Naive B cell (primary cell): ENCODE results near the gene ADGRG1. TPM values are rescaled to one million over a fixed set of nuclear protein-coding genes. Genes with fewer than 3 reads are reported as not detected.

Experiments
- ATAC-seq, 2 donors: fragments of 150-1000 bp; cut with Tn5 transposase; 2 replicates each; pipeline ENCODE4 v1.10.0; 2021; ENCODE audit warnings: low read depth in 2 of 2, mild to moderate bottlenecking in 2 of 2, moderate library complexity in 2 of 2
- DNase-seq: peaks from one replicate; pipeline ENCODE4 v3.0.0; 2022
- H3K27ac Mint-ChIP-seq, 6 donors: one replicate each; pipeline ENCODE4 v1.8.0; 2020 to 2022; ENCODE audit warnings: mild to moderate bottlenecking in 6 of 6, mixed read lengths in 6 of 6, moderate library complexity in 5 of 6, inconsistent platforms in 2 of 6
- H3K27me3 Mint-ChIP-seq, 3 donors: one replicate each; pipeline ENCODE4 v1.8.0; 2021 to 2022; ENCODE audit warnings: mixed read lengths in 3 of 3, mild to moderate bottlenecking in 1 of 3
- H3K36me3 Mint-ChIP-seq, 2 donors: one replicate each; pipeline ENCODE4 v1.8.0; 2020 to 2022; ENCODE audit warnings: mixed read lengths in 2 of 2, inconsistent platforms in 1 of 2, mild to moderate bottlenecking in 1 of 2
- H3K4me1 Mint-ChIP-seq, 3 donors: one replicate each; pipeline ENCODE4 v1.8.0; 2020 to 2022; ENCODE audit warnings: mixed read lengths in 3 of 3, inconsistent platforms in 1 of 3, mild to moderate bottlenecking in 1 of 3, moderate library complexity in 1 of 3
- H3K4me3 Mint-ChIP-seq, 8 donors: one replicate each; pipeline ENCODE4 v1.8.0; 2020 to 2022; ENCODE audit warnings: mild to moderate bottlenecking in 8 of 8, mixed read lengths in 8 of 8, moderate library complexity in 8 of 8, inconsistent platforms in 2 of 8
- H3K9me3 Mint-ChIP-seq, 7 donors: one replicate each; pipeline ENCODE4 v1.8.0; 2020 to 2022; ENCODE audit warnings: mixed read lengths in 7 of 7, mild to moderate bottlenecking in 5 of 7, inconsistent platforms in 2 of 7, moderate library complexity in 1 of 7
- polyA plus RNA-seq, 6 donors: library from polyadenylated mRNA; unstranded; fragments of 300-500 nt; fragmentation: Illumina TruSeq; gene quantifications; one replicate each; pipeline ENCODE4 v1.2.3, GENCODE V29; 2021; ENCODE audit warnings: low read depth in 6 of 6

The ADGRG1 gene
- polyA plus RNA-seq, 6 donors from 2014 or later, result 0.17 to 0.72 (median 0.65) TPM; not detected in 1

- Mint-ChIP-seq H3K9me3 (no peaks in the 10 kb centered on the region), H3K4me3 (no peak overlapping the region), H3K4me1 (peaks cover 9 to 22% (median 15%) of the 10 kb centered on the region in 3 donors), H3K27ac (peak overlapping the region in 1 of 6 donors; percentile 36), H3K36me3 (no peaks in the 10 kb centered on the region), H3K27me3 (peaks cover 0 to 6% (median 0%) of the 10 kb centered on the region in 3 donors)
- DNase-seq, result no peak
- no peak for ATAC-seq
Observed at GRCh38 chr16:57608462-57609113, 19.8 kb upstream of the ADGRG1 start.

GRCh38 chr16:57609541-57610401, 18.7 kb upstream of the ADGRG1 start:
- H3K36me3 Mint-ChIP-seq, result no peaks in the 10 kb centered on the region
- peak overlapping the region in 3 of 6 donors; percentile 4 to 80 (median 40) for H3K27ac Mint-ChIP-seq
- ATAC-seq (peak; percentile 97 to 99), DNase-seq (peak; percentile 40)
- peaks cover 9 to 22% (median 15%) of the 10 kb centered on the region in 3 donors for H3K4me1 Mint-ChIP-seq
- H3K4me3 Mint-ChIP-seq, result peak overlapping the region in 7 of 8 donors; percentile 58 to 85 (median 66)
- H3K27me3 Mint-ChIP-seq, result peaks cover 0 to 6% (median 0%) of the 10 kb centered on the region in 3 donors
- H3K9me3 Mint-ChIP-seq, result no peaks in the 10 kb centered on the region

GRCh38 chr16:57610611-57611010, 17.8 kb upstream of the ADGRG1 start:
- peaks cover 0 to 6% (median 0%) of the 10 kb centered on the region in 3 donors for H3K27me3 Mint-ChIP-seq
- no peak overlapping the region for H3K27ac Mint-ChIP-seq
- ATAC-seq, result no peak
- H3K4me1 Mint-ChIP-seq, result peaks cover 9 to 22% (median 15%) of the 10 kb centered on the region in 3 donors
- DNase-seq, result no peak
- no peaks in the 10 kb centered on the region for H3K9me3 Mint-ChIP-seq
- peak overlapping the region in 2 of 8 donors; percentile 0 to 33 for H3K4me3 Mint-ChIP-seq
- no peaks in the 10 kb centered on the region for H3K36me3 Mint-ChIP-seq

- ATAC-seq, result no peak
- H3K9me3 Mint-ChIP-seq, result no peaks in the 10 kb centered on the region
Observed at GRCh38 chr16:57611181-57611580, 17.2 kb upstream of the ADGRG1 start.

GRCh38 chr16:57611706-57612105, 16.7 kb upstream of the ADGRG1 start:
- Mint-ChIP-seq H3K4me3 (peak overlapping the region in 1 of 8 donors; percentile 30), H3K27ac (no peak overlapping the region), H3K27me3 (peaks cover 0 to 6% (median 0%) of the 10 kb centered on the region in 3 donors), H3K4me1 (peaks cover 9 to 22% (median 15%) of the 10 kb centered on the region in 3 donors), H3K9me3 (no peaks in the 10 kb centered on the region), H3K36me3 (no peaks in the 10 kb centered on the region)
- DNase-seq (no peak), ATAC-seq (no peak)

More at GRCh38 chr16:57611181-57611580, 17.2 kb upstream of the ADGRG1 start:
- H3K27me3 Mint-ChIP-seq, result peaks cover 0 to 6% (median 0%) of the 10 kb centered on the region in 3 donors
- peaks cover 9 to 22% (median 15%) of the 10 kb centered on the region in 3 donors for H3K4me1 Mint-ChIP-seq
- peak overlapping the region in 1 of 6 donors; percentile 1 for H3K27ac Mint-ChIP-seq
- DNase-seq, result no peak
- no peak overlapping the region for H3K4me3 Mint-ChIP-seq
- H3K36me3 Mint-ChIP-seq, result no peaks in the 10 kb centered on the region

GRCh38 chr16:57612494-57612893, 15.9 kb upstream of the ADGRG1 start:
- ATAC-seq (no peak), DNase-seq (no peak)
- no peak overlapping the region for H3K4me3 Mint-ChIP-seq
- H3K9me3 Mint-ChIP-seq, result no peaks in the 10 kb centered on the region
- H3K27ac Mint-ChIP-seq, result no peak overlapping the region
- peaks cover 9 to 22% (median 15%) of the 10 kb centered on the region in 3 donors for H3K4me1 Mint-ChIP-seq
- no peaks in the 10 kb centered on the region for H3K36me3 Mint-ChIP-seq
- H3K27me3 Mint-ChIP-seq, result no peaks in the 10 kb centered on the region

GRCh38 chr16:57613514-57613913, 14.9 kb upstream of the ADGRG1 start:
- Mint-ChIP-seq H3K36me3 (no peaks in the 10 kb centered on the region), H3K4me1 (peaks cover 9 to 21% (median 15%) of the 10 kb centered on the region in 3 donors)

GRCh38 chr16:57614536-57614935, 13.9 kb upstream of the ADGRG1 start:
- H3K36me3 Mint-ChIP-seq, result no peaks in the 10 kb centered on the region
- no peak for DNase-seq

More at GRCh38 chr16:57613514-57613913, 14.9 kb upstream of the ADGRG1 start:
- Mint-ChIP-seq H3K27me3 (no peaks in the 10 kb centered on the region), H3K27ac (peak overlapping the region in 2 of 6 donors; percentile 25 to 45), H3K9me3 (no peaks in the 10 kb centered on the region), H3K4me3 (no peak overlapping the region)
- ATAC-seq (no peak), DNase-seq (no peak)

GRCh38 chr16:57614944-57615343, 13.5 kb upstream of the ADGRG1 start:
- Mint-ChIP-seq H3K36me3 (no peaks in the 10 kb centered on the region), H3K4me1 (peaks cover 3 to 8% (median 6%) of the 10 kb centered on the region in 3 donors), H3K27ac (peak overlapping the region in 1 of 6 donors; percentile 7), H3K9me3 (no peaks in the 10 kb centered on the region), H3K4me3 (no peak overlapping the region), H3K27me3 (no peaks in the 10 kb centered on the region)
- DNase-seq, result no peak
- no peak for ATAC-seq

More at GRCh38 chr16:57614536-57614935, 13.9 kb upstream of the ADGRG1 start:
- H3K4me3 Mint-ChIP-seq, result no peak overlapping the region
- no peaks in the 10 kb centered on the region for H3K9me3 Mint-ChIP-seq
- H3K4me1 Mint-ChIP-seq, result peaks cover 7 to 12% (median 10%) of the 10 kb centered on the region in 3 donors
- peak overlapping the region in 2 of 6 donors; percentile 7 to 39 for H3K27ac Mint-ChIP-seq
- ATAC-seq, result no peak
- H3K27me3 Mint-ChIP-seq, result no peaks in the 10 kb centered on the region

GRCh38 chr16:57615813-57616212, 12.6 kb upstream of the ADGRG1 start:
- Mint-ChIP-seq H3K27ac (no peak overlapping the region), H3K4me3 (no peak overlapping the region), H3K9me3 (no peaks in the 10 kb centered on the region), H3K4me1 (no peaks in the 10 kb centered on the region), H3K27me3 (no peaks in the 10 kb centered on the region), H3K36me3 (no peaks in the 10 kb centered on the region)
- DNase-seq (no peak), ATAC-seq (no peak)

- no peaks in the 10 kb centered on the region for H3K4me1 Mint-ChIP-seq
- no peaks in the 10 kb centered on the region for H3K36me3 Mint-ChIP-seq
- H3K9me3 Mint-ChIP-seq, result no peaks in the 10 kb centered on the region
- H3K27ac Mint-ChIP-seq, result no peak overlapping the region
- ATAC-seq (no peak), DNase-seq (no peak)
- no peaks in the 10 kb centered on the region for H3K27me3 Mint-ChIP-seq
- H3K4me3 Mint-ChIP-seq, result no peak overlapping the region
Observed at GRCh38 chr16:57616241-57616640, 12.2 kb upstream of the ADGRG1 start.

GRCh38 chr16:57616876-57617275, 11.6 kb upstream of the ADGRG1 start:
- H3K36me3 Mint-ChIP-seq, result no peaks in the 10 kb centered on the region
- H3K27ac Mint-ChIP-seq, result peak overlapping the region in 1 of 6 donors; percentile 36
- DNase-seq, result no peak
- H3K4me3 Mint-ChIP-seq, result no peak overlapping the region
- H3K4me1 Mint-ChIP-seq, result no peaks in the 10 kb centered on the region
- no peaks in the 10 kb centered on the region for H3K27me3 Mint-ChIP-seq
- H3K9me3 Mint-ChIP-seq, result no peaks in the 10 kb centered on the region
- no peak for ATAC-seq

- Mint-ChIP-seq H3K9me3 (no peaks in the 10 kb centered on the region), H3K4me3 (no peak overlapping the region), H3K36me3 (no peaks in the 10 kb centered on the region), H3K27ac (no peak overlapping the region), H3K4me1 (no peaks in the 10 kb centered on the region), H3K27me3 (no peaks in the 10 kb centered on the region)
- DNase-seq (no peak), ATAC-seq (no peak)
Observed at GRCh38 chr16:57617604-57618111, 10.8 kb upstream of the ADGRG1 start.
